GM15510 (cell line): ENCODE results near the gene CRYBG1.

Experiments used
- POLR2A ChIP-seq: IDR thresholded peaks from 3 replicates; pipeline ENCODE4 v1.6.1; 2011; ENCODE audit warnings: borderline replicate concordance; ENCODE audit not compliant: insufficient read length; ENCODE audit errors: extremely low read depth

The CRYBG1 gene

DNA sequence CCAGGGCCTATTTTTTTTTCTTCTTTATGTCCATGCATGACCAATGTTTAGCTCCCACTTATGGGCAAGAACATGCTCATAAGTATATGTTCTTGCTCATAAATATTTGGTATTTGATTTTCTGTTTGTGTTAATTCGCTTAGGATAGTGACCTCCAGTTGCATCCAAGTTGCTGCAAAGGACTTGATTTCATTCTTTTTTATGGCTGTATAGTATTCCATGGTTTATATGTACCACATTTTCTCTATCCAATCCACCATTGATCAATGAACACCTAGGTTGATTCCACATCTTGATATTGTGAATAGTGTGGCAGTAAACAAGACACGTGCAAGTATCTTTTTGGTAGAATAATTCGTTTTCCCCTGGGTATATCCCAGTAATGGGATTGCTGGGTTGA is 190.6 kb downstream of the CRYBG1 start:
- TF ChIP-seq POLR2A, result no peak

DNA sequence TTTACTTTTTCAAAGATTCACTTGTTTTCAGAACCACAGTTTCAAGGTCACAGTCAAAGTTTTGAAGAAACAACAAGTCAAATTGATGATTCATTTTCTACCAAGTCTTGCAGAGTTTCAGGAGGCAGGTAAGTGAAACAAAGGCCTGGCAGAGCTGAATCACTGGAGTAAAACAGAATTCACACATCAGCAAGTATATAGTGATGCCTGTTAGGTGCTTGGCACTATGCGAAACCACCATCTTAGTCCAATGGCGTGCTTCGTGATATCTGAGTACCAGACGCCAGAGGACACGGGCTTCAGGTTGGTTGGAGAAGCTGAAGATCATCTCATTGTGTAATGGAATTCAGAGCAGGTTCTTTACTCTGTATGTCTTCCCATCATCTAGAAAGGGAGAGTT is 192.9 kb downstream of the CRYBG1 start:
- no peak for TF ChIP-seq POLR2A

DNA sequence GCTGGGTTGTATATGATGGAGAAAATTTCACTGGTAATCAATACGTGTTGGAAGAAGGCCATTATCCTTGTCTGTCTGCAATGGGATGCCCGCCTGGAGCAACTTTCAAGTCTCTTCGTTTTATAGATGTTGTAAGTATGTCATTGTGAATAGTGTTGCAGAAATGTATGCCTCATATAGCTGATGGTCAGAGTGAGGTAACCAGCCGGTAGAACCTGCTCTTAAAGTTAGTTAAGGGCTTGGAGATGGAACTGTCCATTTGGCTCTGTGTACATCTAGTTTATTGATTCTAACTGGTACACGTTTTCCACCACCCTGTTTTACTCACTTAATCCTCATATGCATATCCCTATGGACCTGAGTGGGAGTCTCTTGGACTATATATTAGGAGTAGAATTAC is 195.2 kb downstream of the CRYBG1 start:
- no peak for TF ChIP-seq POLR2A

DNA sequence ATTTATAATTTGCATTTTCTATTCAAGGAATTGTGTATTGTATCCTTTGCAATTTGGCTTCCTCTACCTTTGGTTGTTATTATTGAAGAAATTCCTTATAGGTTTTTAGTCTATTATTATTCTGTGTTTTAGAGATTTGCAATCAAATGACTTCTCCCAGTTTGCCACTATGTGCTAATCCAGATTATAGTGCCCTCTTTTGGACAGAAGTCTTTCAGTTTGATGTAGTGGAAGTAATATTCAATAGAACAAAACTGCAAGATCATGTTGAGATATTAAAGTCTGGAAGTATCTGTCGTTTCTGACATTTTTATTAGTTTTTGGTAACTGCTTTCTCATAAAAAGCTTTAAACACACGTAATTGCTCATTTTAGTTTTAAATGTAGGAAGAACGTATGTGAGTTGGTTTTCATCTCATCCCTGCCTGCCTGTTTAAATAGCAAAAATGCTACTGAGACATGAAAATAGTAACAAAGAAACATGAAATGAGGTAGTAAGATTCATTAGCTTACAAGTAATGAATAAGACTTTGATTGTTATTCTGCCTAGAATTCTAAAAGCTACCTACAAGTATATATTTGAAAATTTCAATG is 195.9 kb downstream of the CRYBG1 start:
- TF ChIP-seq POLR2A, result no peak

DNA sequence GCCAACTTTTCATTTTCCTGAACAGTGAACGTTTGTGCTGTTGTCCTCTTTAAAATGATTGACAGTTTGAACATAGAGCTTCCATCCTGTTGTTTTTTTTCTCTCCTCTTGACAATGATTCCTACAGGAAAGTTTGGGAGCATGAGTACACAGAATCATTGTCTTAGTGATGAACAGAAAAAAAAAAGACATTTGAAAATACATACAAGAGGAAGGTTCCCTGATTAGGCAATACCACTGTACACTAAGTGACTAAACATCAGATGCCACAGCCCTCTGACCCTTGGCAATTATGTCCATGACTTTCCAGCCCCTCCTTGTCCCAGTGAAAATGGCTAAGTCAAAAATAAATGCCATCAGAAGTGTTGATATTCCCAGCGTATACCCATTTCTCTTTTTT is 197.3 kb downstream of the CRYBG1 start:
- no peak for TF ChIP-seq POLR2A

DNA sequence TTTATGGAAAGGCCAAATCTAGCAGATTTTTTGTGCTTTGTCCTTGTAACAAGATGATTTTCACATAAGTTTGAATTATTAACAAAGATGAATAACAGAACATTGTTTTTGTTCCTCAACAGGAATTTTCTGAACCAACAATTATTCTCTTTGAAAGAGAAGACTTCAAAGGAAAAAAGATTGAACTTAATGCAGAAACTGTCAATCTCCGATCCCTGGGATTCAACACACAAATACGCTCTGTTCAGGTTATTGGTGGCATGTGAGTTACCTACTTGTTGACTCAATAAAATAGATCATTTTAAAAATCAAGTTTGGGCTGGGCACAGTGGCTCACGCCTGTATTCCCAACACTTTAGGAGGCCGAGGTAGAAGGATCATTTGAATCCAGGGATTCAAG is 197.8 kb downstream of the CRYBG1 start:
- no peak for TF ChIP-seq POLR2A

DNA sequence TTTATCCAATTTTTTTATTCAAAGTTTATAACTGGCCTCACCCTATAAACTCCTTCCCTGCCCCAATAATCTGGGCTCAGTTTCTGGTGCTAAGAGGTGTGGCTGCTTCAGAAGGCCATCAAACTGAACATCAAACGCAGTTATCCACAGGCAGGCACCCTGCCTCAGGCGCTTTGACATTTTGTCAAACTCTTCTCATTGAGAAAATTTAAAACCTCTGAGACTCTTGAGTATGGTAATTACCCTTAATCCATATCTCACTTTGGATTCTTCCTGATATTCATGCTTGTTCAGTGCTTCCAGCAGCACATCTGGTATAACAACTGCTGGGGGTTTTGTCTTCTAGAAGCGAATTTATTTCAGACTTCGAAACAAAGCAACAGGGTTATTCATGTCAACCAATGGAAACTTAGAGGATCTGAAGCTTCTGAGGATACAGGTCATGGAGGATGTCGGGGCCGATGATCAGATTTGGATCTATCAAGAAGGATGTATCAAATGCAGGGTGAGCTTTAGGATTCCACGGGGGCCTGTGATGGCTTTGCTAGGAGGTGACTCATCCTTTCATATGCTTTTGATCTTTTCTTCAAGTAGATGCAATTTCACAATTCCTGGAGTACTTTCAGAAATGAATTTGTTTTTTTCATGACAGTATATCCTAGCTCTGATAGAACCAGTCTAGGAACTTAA is 200.6 kb downstream of the CRYBG1 start:
- no peak for TF ChIP-seq POLR2A

DNA sequence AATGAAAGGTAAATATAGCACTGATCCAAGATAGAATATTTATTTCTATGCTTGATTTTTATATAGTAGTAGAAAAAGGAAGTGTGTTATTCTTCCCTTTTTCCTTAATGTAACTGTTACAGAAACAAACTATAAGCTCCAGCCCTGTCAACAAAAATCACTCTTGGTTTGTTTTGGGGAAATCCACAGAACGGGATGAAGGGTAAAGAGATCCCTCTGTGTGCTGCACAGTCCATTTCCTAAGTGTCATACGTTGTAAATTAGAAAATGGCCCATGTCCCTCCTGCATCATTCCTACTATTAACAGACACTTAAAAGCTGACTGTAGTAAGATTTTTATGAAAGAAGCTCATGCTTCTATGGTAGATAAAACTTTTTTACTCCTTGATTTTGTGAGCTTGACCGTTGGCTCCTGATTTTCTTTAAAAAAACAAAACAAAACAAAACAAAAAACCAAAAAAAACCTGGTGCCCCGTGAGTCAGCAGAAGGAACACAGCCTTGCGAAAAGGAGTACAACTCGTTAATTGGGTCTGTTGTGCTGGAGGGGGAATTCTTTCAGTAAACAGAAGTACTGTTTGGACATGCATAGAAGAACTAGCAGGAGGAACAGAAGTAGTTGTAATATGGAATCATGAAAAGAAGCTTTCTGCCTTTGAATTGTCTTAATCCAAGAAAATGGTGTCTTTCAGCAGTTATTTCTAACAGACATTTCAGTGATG is 201.3 kb downstream of the CRYBG1 start:
- no peak for TF ChIP-seq POLR2A

DNA sequence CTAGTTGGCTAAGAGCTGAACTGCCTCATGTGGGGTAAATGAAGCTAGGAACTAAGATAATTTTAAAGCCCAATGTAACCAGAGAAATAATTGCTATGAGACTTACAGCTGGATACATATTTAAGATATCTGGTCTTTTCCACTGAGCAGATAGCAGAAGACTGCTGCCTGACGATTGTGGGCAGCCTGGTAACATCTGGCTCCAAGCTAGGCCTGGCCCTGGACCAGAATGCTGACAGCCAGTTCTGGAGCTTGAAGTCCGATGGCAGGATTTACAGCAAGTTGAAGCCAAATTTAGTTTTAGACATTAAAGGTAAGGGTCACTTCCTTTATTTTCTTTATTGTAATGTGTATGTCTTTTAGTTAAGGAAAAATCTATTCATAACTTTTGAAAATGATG is 203.1 kb downstream of the CRYBG1 start:
- TF ChIP-seq POLR2A, result no peak

DNA sequence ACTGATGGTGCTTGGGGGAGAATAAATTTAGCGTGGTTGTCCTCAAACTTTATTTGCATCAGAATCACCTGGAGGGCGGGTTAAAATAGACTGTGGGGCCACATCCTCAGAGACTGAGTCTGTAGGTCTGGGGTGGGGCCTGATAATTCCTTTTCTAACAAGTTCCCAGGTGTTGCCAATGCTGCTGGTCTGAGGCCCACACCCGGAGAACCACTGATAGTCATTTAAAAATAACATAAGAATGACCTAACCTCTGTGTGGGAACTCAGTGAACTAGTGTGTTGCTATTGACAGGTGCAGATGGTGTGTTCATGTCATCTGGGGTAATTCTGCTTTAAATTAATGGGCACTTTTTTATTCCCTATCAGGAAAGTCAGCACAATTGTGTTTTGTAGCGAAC is 204.0 kb downstream of the CRYBG1 start:
- no peak for TF ChIP-seq POLR2A

DNA sequence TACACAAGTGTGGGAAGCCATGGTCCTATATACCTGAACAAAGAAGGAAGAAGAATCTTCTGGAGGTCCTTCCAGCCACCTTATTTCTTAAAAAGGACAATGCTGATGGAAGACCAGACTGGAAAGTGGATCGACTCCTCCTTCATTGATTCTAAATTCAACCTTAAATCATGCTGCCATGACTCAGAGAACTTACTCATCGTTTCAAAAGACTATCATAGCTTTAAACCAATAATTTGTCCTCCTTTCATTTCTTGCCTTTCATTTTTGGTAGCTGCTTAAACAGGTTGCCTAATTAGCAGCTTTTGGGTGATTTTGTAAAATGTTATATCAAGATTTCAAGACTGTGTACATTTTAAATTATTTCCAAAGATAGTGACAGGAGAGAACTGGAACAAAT is 208.0 kb downstream of the CRYBG1 start:
- TF ChIP-seq POLR2A, result no peak

DNA sequence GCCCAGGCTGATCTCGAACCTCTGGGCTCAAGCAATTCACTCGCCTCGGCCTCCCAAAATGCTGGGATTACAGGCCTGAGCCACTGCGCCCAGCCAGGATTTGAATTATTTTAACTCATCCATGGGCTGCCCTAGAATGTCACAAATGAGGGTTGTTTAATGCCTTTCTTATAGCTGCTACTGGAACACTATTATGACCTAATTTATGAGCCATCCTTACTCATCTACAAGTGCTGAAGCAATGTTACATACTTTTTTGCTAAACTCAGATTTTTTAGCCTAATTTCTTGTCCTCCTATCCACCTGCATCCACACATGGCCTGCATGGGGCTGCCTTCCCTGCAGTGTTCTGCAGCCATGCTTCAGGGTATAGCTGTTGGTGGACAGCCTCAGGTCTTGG is 208.9 kb downstream of the CRYBG1 start:
- TF ChIP-seq POLR2A, result no peak

DNA sequence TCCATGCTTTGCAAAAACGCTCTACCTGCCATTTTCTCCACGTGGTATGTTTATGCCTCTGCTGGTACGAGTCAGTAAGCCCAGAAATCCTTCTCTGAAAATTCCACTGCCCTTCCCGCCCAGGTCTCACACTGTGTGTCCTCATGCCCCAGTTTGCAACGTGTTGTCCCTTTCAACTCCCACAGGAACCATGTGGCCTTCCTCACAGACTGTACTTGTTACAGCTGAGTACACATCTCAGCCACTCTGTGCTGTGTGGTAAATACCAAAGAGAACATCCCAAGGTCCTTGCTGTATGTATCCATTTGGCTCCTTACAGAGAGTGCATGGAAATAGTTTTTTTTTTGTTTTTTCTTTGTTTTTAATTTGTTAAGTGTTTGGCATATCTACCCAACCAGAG is 211.9 kb downstream of the CRYBG1 start:
- no peak for TF ChIP-seq POLR2A

DNA sequence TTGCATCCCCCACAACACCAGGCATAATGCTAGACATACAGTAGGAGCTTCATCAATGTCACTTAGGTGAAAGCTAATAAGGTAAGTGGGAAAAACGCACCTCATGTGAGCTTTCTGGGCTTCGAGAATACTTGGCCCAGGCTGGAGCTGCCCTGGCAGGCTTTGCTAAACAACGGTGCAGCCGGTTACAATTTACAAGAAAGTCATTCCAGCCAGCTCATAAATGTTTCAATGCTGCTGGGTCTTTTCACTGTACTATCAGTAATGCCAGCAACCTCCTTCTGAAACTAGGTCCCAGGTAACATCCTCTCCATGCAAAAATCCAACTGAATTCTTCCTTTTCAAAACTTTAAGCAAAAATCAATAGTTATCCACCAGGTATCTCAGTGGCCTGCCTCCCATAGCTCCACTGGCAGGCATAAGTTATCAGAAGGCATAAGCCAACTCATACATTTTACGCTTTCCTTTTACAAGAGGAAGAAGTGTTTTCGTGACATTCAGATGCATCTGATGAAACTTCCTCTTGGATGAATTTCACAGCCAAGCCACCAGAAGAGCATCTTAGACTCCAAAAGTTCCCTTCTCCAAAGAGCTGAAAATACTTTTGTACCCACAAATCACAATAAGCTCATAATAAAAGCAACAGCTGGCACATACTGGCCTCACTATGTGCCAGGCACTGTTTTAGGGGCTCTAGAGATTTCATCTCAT is 212.5 kb downstream of the CRYBG1 start:
- TF ChIP-seq POLR2A, result no peak

DNA sequence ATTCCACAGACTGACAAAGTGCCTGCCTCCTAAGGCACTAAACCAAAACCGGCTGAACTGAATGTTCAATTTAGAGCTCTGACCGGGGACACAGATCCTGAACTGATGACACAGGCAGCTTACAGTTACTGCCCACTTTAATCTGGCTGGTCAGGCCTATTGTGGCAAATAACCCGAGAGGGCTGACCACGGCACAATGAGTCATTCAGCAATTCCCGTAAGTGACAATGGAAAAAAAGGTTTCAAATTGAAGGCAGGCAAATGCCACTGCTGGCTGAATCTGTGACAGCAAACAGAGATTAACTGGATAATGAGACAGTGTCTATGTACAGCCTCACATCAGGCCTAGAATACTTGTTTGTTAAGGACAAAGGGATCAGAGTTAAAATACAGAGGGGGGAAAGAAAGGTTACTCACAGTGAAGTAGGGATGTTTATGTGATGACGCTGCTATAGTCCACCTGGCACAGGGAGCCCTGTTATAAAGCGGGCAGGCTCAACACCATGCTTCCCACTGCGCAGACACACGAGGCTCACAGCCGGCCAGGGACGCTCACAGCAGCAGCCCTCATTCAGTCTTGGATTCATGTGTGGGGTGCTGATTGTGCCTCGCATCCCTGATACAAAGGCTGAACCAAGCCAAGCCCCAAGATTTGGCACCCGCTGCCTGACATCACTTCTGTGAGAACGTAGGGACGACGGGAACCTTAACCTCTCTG is 214.4 kb downstream of the CRYBG1 start:
- no peak for TF ChIP-seq POLR2A
